RWPE1 (cell line): ENCODE measurements around the gene RTL9.

Experiments used
- CTCF ChIA-PET: fragments of 350-600 bp; sonication (Branson Sonifier 250); formaldehyde crosslinking; extraction: SDS; loops from one replicate; lab custom pipeline; 2021; lab: Yijun Ruan, JAX
- POLR2A ChIA-PET: fragments of 400-600 bp; formaldehyde crosslinking; extraction: SDS; loops from one replicate; lab custom pipeline; 2020; ENCODE audit warnings: antibody characterized with exemption; ENCODE audit not compliant: low non-redundant PET; lab: Yijun Ruan, JAX
- DNase-seq: peaks from one replicate; pipeline ENCODE4 v3.0.0; 2012; ENCODE audit warnings: low spot score
- H3K27ac ChIP-seq: fragments of 450-650 bp; 2 replicates; pipeline ENCODE4 v1.5.1; 2017
- CTCF ChIP-seq: fragments of 450-650 bp; conservative IDR thresholded peaks from 2 replicates; pipeline ENCODE4 v1.5.1; 2017; ENCODE audit warnings: low read depth, mild to moderate bottlenecking

RTL9 gene

GRCh38 chrX:110341189-110342035, 17.2 kb upstream of the RTL9 start:
- TF ChIP-seq CTCF = no peak
- POLR2A ChIA-PET = no interaction called here
- CTCF ChIA-PET = interaction anchor here (0.5 kb wide), 1 partner anchor 174 kb away, joined by 3 read pairs; no protein-coding TSS in a partner anchor
- peak overlapping the region; percentile 41; the same call in 1 of the 2 replicates for H3K27ac ChIP-seq
- peak; percentile 6 for DNase-seq

GRCh38 chrX:110346681-110347080, 12.0 kb upstream of the RTL9 start:
- no peak overlapping the region for H3K27ac ChIP-seq
- TF ChIP-seq CTCF = no peak
- ChIA-PET CTCF (no interaction called here), POLR2A (no interaction called here)
- no peak for DNase-seq

DNA sequence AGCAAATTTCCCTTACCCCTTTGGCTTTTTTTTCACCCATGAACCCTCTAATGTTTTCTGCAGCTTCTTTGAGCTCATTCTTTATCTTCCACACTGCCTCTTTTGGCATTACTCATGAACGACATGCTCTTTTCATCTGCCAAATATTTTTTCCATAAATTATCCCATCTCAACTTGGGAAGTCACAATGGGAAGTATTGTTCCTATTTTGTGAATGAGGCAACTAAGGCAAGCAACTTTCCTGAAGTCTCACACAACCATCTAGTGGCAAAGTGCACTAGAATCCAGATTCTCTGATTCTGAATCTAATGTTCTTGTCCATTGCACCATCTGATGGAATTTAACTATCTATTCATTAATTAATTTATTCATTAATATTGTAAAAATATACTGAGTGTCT, 625 bp downstream of the RTL9 start:
- no peak for TF ChIP-seq CTCF
- POLR2A ChIA-PET = no interaction called here
- CTCF ChIA-PET = no interaction called here
- no peak for DNase-seq
- H3K27ac ChIP-seq = no peak overlapping the region

- no peak for TF ChIP-seq CTCF
- no peak overlapping the region for H3K27ac ChIP-seq
- POLR2A ChIA-PET = no interaction called here
- CTCF ChIA-PET = no interaction called here
- DNase-seq = no peak
These were observed 4.6 kb downstream of the RTL9 start for GRCh38 chrX:110363244-110363643.

- no peak for DNase-seq
- H3K27ac ChIP-seq = no peak overlapping the region
- ChIA-PET POLR2A (no interaction called here), CTCF (no interaction called here)
- no peak for TF ChIP-seq CTCF
These were observed 14.7 kb downstream of the RTL9 start for GRCh38 chrX:110373310-110373709.

DNA sequence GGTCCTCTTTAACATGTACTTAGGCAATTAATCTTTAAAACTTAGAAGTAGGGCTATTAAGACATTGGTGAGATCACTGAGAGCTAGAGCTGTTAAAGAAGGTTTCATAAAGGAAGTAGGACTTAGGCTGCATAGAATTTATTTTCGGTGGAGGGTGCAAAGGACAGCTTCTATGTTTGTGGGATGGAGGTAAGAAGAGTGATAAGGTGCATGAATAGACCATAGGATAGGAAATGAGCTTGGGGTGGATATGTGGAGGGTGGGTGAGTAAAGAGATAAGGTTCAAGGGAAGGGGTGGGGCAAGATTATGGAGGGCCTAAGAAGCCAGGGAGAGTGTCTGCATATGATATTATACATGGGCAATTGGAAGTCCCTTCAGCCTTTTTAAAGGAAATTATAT, 15.9 kb downstream of the RTL9 start:
- DNase-seq = no peak
- no peak overlapping the region for H3K27ac ChIP-seq
- POLR2A ChIA-PET = no interaction called here
- CTCF ChIA-PET = no interaction called here
- no peak for TF ChIP-seq CTCF
